Fibroblast of lung (primary cell): Measurements from ENCODE around the gene ENPP3.

Experiments
- EZH2 ChIP-seq: IDR thresholded peaks from 2 replicates; pipeline ENCODE4 v1.5.1; 2012; ENCODE audit warnings: low read length, control low read depth, mild to moderate bottlenecking; ENCODE audit errors: missing control alignments
- TF ChIP-seq, protein P1 (sequence below), 2 donors: IDR thresholded peaks in 1 of 2; conservative IDR thresholded peaks in 1 of 2; 1 replicate in 1 of 2; 2 replicates in 1 of 2; pipeline ENCODE4 v1.5.1; 2011 to 2012; ENCODE audit warnings: low read length in 2 of 2, control low read depth in 1 of 2, inconsistent platforms in 1 of 2, low read depth in 1 of 2, mild to moderate bottlenecking in 1 of 2

DNA sequence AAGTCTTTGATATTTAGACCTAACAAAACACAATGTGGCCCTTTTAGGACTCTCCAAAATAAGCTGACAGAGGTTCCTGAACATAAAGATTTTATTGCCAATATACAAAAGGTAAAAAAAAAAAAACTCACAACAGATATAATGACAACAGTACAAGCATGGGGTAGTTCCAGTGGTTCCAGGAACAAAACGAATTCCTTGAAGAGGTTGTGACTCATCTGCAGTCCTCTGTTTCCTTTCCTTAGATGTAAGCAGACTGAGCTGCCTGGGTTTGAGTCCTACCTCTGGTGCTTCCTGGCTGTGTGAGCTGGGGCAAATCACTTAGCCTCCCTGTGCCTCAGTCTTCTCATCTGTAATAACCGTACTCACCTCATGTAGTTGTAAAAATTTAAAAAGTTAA is 87.0 kb downstream of the ENPP3 start:
- TF ChIP-seq, protein P1, sequence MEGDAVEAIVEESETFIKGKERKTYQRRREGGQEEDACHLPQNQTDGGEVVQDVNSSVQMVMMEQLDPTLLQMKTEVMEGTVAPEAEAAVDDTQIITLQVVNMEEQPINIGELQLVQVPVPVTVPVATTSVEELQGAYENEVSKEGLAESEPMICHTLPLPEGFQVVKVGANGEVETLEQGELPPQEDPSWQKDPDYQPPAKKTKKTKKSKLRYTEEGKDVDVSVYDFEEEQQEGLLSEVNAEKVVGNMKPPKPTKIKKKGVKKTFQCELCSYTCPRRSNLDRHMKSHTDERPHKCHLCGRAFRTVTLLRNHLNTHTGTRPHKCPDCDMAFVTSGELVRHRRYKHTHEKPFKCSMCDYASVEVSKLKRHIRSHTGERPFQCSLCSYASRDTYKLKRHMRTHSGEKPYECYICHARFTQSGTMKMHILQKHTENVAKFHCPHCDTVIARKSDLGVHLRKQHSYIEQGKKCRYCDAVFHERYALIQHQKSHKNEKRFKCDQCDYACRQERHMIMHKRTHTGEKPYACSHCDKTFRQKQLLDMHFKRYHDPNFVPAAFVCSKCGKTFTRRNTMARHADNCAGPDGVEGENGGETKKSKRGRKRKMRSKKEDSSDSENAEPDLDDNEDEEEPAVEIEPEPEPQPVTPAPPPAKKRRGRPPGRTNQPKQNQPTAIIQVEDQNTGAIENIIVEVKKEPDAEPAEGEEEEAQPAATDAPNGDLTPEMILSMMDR (conservative IDR thresholded peaks at IDR 0.05 in 1 of 2, IDR thresholded peaks at IDR 0.05 in 1 of 2; ENCODE audit: low read depth in 1 of 2, low read length in 2 of 2) = no peak
- no peak for TF ChIP-seq EZH2
